ENCODE measurements around the gene JUN.

- TF ChIP-seq CTCF (IDR thresholded peaks at IDR 0.05; ENCODE audit: poor library complexity) (no peak), EZH2 (IDR thresholded peaks at IDR 0.05; ENCODE audit: borderline replicate concordance) (no peak)
These were observed 20.6 kb downstream of the JUN start for GRCh38 chr1:58763214-58763613.
